Measurements from ENCODE around the gene FAM20A.

- no peak for TF ChIP-seq EZH2phosphoT487 (IDR thresholded peaks at IDR 0.05; ENCODE audit: low read depth)
- TF ChIP-seq CTCF (IDR thresholded peaks at IDR 0.05; ENCODE audit: low read depth, low read length) = no peak
Measured at GRCh38 chr17:68596411-68596945, 4.7 kb downstream of the FAM20A start.

Measured in OCI-LY3 (cell line).